GM12801 (cell line): ENCODE measurements around the gene GFOD1.

Experiments
- CTCF ChIP-seq: IDR thresholded peaks from one replicate; pipeline ENCODE4 v1.5.1; 2011; ENCODE audit warnings: control low read depth; ENCODE audit not compliant: insufficient read length; ENCODE audit errors: extremely low read depth

Gene GFOD1

GRCh38 chr6:13432526-13433184 is 54.7 kb downstream of the GFOD1 start:
- TF ChIP-seq CTCF: no peak

GRCh38 chr6:13431861-13432465 is 55.4 kb downstream of the GFOD1 start:
- TF ChIP-seq CTCF: no peak

- no peak for TF ChIP-seq CTCF
Measured at GRCh38 chr6:13431059-13431656, 56.2 kb downstream of the GFOD1 start.

GRCh38 chr6:13429406-13429753 is 58.0 kb downstream of the GFOD1 start:
- no peak for TF ChIP-seq CTCF

GRCh38 chr6:13428583-13429405 is 58.6 kb downstream of the GFOD1 start:
- TF ChIP-seq CTCF: no peak

- TF ChIP-seq CTCF: no peak
Measured at GRCh38 chr6:13427801-13428582, 59.4 kb downstream of the GFOD1 start.
